Esophagus muscularis mucosa (tissue), 4 donors: ENCODE data around the gene COL4A1.

ENCODE experiments used
- CTCF ChIP-seq, 3 experiments: fragments of 200-600 bp in 2 of 3; fragments of 450-650 bp in 1 of 3; sonication (generic) in 2 of 3; IDR thresholded peaks; one replicate each; pipeline ENCODE4 v1.5.1; 2017 to 2019; ENCODE audit warnings: antibody characterized with exemption in 3 of 3, mild to moderate bottlenecking in 2 of 3, moderate library complexity in 1 of 3
- EP300 ChIP-seq: sonication (generic); formaldehyde crosslinking; IDR thresholded peaks from one replicate; pipeline ENCODE4 v1.6.1; 2017; ENCODE audit warnings: antibody characterized with exemption
- POLR2A ChIP-seq: fragments of 450-650 bp; IDR thresholded peaks from one replicate; pipeline ENCODE4 v1.6.1; 2017; ENCODE audit warnings: antibody characterized with exemption, moderate library complexity, mild to moderate bottlenecking, low read depth

- TF ChIP-seq CTCF (IDR thresholded peaks at IDR 0.05) (no peak), POLR2A (no peak), EP300 (no peak)
These were observed 89.9 kb downstream of the COL4A1 start for GRCh38 chr13:110217085-110217484.
